Globus pallidus (tissue), 1 donor: ENCODE results near the gene SYK.

Experiments used
- DNase-seq: peaks from one replicate; pipeline ENCODE4 v3.0.0-alpha.2; 2015; ENCODE audit warnings: low spot score

The SYK gene

DNA sequence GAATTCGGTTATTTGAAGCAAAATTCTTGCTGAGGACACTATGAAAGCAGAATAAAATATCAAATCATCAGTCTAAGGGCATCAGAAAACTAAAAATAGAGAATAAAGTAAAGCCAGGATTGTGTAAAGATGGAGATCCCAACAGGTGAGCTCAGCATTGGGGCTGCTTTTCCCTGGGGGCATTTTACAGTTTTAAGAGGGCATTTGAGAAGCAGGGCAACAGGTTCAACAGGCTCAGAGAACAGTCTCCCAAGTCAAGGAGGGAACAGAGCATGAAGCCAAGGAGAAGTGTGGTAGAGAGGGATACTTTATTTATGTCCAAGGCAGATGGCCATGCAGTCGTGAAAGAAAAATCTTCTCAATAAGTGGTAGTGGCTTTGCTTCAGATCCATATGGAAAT is 145.4 kb downstream of the SYK start:
- no peak for DNase-seq
